Measurements from ENCODE around the gene GRIK3.

DNA sequence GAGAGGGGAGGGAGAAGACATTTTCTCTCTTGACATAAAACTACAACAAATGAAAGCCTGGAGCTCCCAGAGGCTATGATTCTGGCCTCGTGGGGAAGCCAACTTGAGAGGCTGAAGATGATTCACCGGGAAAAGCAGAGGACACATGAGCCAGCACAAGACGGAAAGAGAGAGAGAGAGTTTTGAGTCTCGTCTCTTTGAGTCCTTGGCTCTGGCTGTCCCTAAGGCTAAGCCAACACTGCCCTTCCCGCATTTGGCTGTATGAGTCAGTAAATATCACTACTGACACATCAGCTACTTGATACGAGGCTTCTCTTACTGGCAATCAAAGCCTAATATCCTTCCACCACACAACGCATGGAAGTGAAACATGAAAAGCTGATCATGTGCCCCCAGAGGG, 95.5 kb downstream of the GRIK3 start:
- TF ChIP-seq NR3C1 (IDR thresholded peaks at IDR 0.05): no peak
- TF ChIP-seq, protein P1, sequence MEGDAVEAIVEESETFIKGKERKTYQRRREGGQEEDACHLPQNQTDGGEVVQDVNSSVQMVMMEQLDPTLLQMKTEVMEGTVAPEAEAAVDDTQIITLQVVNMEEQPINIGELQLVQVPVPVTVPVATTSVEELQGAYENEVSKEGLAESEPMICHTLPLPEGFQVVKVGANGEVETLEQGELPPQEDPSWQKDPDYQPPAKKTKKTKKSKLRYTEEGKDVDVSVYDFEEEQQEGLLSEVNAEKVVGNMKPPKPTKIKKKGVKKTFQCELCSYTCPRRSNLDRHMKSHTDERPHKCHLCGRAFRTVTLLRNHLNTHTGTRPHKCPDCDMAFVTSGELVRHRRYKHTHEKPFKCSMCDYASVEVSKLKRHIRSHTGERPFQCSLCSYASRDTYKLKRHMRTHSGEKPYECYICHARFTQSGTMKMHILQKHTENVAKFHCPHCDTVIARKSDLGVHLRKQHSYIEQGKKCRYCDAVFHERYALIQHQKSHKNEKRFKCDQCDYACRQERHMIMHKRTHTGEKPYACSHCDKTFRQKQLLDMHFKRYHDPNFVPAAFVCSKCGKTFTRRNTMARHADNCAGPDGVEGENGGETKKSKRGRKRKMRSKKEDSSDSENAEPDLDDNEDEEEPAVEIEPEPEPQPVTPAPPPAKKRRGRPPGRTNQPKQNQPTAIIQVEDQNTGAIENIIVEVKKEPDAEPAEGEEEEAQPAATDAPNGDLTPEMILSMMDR (IDR thresholded peaks at IDR 0.05): no peak
- no peak for TF ChIP-seq CEBPB (IDR thresholded peaks at IDR 0.05)
- TF ChIP-seq SREBF2 (IDR thresholded peaks at IDR 0.05): no peak
- TF ChIP-seq MAZ (IDR thresholded peaks at IDR 0.05; ENCODE audit: borderline replicate concordance, low read depth, low read length): no peak
- TF ChIP-seq, protein P2, sequence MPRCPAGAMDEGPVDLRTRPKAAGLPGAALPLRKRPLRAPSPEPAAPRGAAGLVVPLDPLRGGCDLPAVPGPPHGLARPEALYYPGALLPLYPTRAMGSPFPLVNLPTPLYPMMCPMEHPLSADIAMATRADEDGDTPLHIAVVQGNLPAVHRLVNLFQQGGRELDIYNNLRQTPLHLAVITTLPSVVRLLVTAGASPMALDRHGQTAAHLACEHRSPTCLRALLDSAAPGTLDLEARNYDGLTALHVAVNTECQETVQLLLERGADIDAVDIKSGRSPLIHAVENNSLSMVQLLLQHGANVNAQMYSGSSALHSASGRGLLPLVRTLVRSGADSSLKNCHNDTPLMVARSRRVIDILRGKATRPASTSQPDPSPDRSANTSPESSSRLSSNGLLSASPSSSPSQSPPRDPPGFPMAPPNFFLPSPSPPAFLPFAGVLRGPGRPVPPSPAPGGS (IDR thresholded peaks at IDR 0.05): no peak
- no peak for TF ChIP-seq RCOR1 (IDR thresholded peaks at IDR 0.05; ENCODE audit: low read depth, low read length)
